H1 (cell line): ENCODE measurements around the gene ANO6. TPM values are rescaled to one million over a fixed set of nuclear protein-coding genes. Genes with fewer than 3 reads are reported as not detected.

ENCODE experiments used
- ASH2L ChIP-seq: fragments of 200-600, 300-600 bp; sonication (generic); IDR thresholded peaks from one replicate; pipeline ENCODE4 v1.7.1; 2017; ENCODE audit warnings: low read length
- CBX8 ChIP-seq: fragments of 300-800, 300-1000 bp; sonication (generic); IDR thresholded peaks from 2 replicates; pipeline ENCODE4 v1.7.1; 2016; ENCODE audit warnings: low read depth, low read length, borderline replicate concordance
- CHD7 ChIP-seq: fragments of 300-600 bp; sonication (generic); IDR thresholded peaks from 2 replicates; pipeline ENCODE4 v1.7.1; 2012; ENCODE audit warnings: low read length, moderate library complexity, mild to moderate bottlenecking, inconsistent platforms; ENCODE audit not compliant: insufficient replicate concordance
- MAFK ChIP-seq: IDR thresholded peaks from 2 replicates; pipeline ENCODE4 v1.6.1; 2012; ENCODE audit warnings: low read depth, mild to moderate bottlenecking, improper control_type of control experiment, low read length
- SIX5 ChIP-seq: IDR thresholded peaks from 2 replicates; pipeline ENCODE4 v1.6.1; 2011; ENCODE audit warnings: mild to moderate bottlenecking, low read depth, low read length
- SUZ12 ChIP-seq: fragments of 200-600 bp; sonication (generic); IDR thresholded peaks from 2 replicates; pipeline ENCODE4 v1.6.1; 2012; ENCODE audit warnings: mild to moderate bottlenecking, inconsistent platforms, low read length, moderate library complexity, mixed read lengths
- TBP ChIP-seq: IDR thresholded peaks from 2 replicates; pipeline ENCODE4 v1.6.1; 2011; ENCODE audit warnings: low read depth, low read length, improper control_type of control experiment
- USF2 ChIP-seq: IDR thresholded peaks from 2 replicates; pipeline ENCODE4 v1.6.1; 2011; ENCODE audit warnings: low read length, improper control_type of control experiment
- ZNF274 ChIP-seq: IDR thresholded peaks from 2 replicates; pipeline ENCODE4 v1.7.0; 2012; ENCODE audit warnings: low read length, borderline replicate concordance; ENCODE audit errors: extremely low read depth
- polyA plus RNA-seq, 7 experiments: library from polyadenylated mRNA; depleted of rRNA in 3 of 7; stranded (reverse) in 5 of 7; unstranded in 2 of 7; fragments of >200 nt in 5 of 7; fragments of 200-250 nt in 2 of 7; gene quantifications; 1 replicate in 5 of 7; 2 replicates in 1 of 7; 4 replicates in 1 of 7; pipeline versions ENCODE4 v1.2.1 to v1.2.3, GENCODE V29; 2011 to 2013; ENCODE audit warnings: missing spikeins in 2 of 7, mixed read lengths in 2 of 7
- total RNA-seq: library from RNA; stranded (reverse); fragmentation: NEBNext Ultra II Directional; extraction: Animal tissue kit (Norgen Biotek cat#: 25700); gene quantifications from 2 replicates; pipeline ENCODE4 v1.2.1, GENCODE V29; 2021
- TF ChIP-seq, protein P1 (sequence below): IDR thresholded peaks from 2 replicates; pipeline ENCODE4 v1.6.1; 2011; ENCODE audit warnings: low read depth, mild to moderate bottlenecking, low read length; ENCODE audit not compliant: insufficient read depth

Gene ANO6
- total and polyA plus RNA-seq, 2 of the 8 experiments (the other 6 are each of a cell fraction or from before 2014, with no cell fraction given) = 15.1 to 39.7 TPM

GRCh38 chr12:45329702-45330101 is 113.8 kb downstream of the ANO6 start (continued):
- TF ChIP-seq CHD7 = no peak
- TF ChIP-seq USF2 = no peak
- no peak for TF ChIP-seq CBX8
- TF ChIP-seq TBP = no peak
- TF ChIP-seq SUZ12 = no peak
- TF ChIP-seq ZNF274 = no peak
- TF ChIP-seq, protein P1, sequence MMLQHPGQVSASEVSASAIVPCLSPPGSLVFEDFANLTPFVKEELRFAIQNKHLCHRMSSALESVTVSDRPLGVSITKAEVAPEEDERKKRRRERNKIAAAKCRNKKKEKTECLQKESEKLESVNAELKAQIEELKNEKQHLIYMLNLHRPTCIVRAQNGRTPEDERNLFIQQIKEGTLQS = no peak
- TF ChIP-seq ASH2L = no peak
- no peak for TF ChIP-seq MAFK
- TF ChIP-seq SIX5 = no peak
